Lower lobe of right lung (tissue), 2 donors: ENCODE data around the gene TSEN2. TPM values are rescaled to one million over a fixed set of nuclear protein-coding genes. Genes with fewer than 3 reads are reported as not detected.

Source experiments
- ATAC-seq, 2 donors: fragments of 200-7000 bp; cut with Tn5 transposase; one replicate each; pipeline ENCODE4 v1.9.1; 2020 to 2022; ENCODE audit warnings: mild to moderate bottlenecking in 2 of 2, moderate library complexity in 2 of 2
- DNase-seq: peaks from one replicate; pipeline ENCODE4 v3.0.0-alpha.2; 2020
- H3K27ac ChIP-seq: fragments of 200-600 bp; one replicate; pipeline ENCODE4 v1.8.0; 2022
- H3K27me3 ChIP-seq: fragments of 200-600 bp; one replicate; pipeline ENCODE4 v1.8.0; 2022; ENCODE audit warnings: low read depth
- H3K36me3 ChIP-seq: fragments of 200-600 bp; one replicate; pipeline ENCODE4 v1.8.0; 2022; ENCODE audit warnings: mild to moderate bottlenecking
- H3K4me1 ChIP-seq: fragments of 200-600 bp; one replicate; pipeline ENCODE4 v1.8.0; 2022
- H3K4me3 ChIP-seq: fragments of 200-600 bp; one replicate; pipeline ENCODE4 v1.8.0; 2022; ENCODE audit warnings: mild to moderate bottlenecking
- H3K9me3 ChIP-seq: fragments of 200-600 bp; one replicate; pipeline ENCODE4 v1.8.0; 2022
- intact Hi-C: fragments of 100-400 bp; cut with DNase I; formaldehyde crosslinking; loops from one replicate; pipeline ENCODE4 v1.11.0; 2022
- total RNA-seq: library from RNA; stranded (reverse); fragmentation: NEBNext Ultra II Directional; extraction: Animal tissue kit (Norgen Biotek cat#: 25700); gene quantifications from one replicate; pipeline ENCODE4 v1.2.1, GENCODE V29; 2021
- TF ChIP-seq, protein P1 (sequence below): fragments of 200-600 bp; IDR thresholded peaks from one replicate; pipeline ENCODE4 v1.8.0; 2022; ENCODE audit warnings: antibody characterized with exemption, mild to moderate bottlenecking
- donor health status: DM: no; HTN: yes; CAD: no; lungs with severe emphysema.

Gene TSEN2
- total RNA-seq, 1 donor from 2014 or later: 23.6 TPM

DNA sequence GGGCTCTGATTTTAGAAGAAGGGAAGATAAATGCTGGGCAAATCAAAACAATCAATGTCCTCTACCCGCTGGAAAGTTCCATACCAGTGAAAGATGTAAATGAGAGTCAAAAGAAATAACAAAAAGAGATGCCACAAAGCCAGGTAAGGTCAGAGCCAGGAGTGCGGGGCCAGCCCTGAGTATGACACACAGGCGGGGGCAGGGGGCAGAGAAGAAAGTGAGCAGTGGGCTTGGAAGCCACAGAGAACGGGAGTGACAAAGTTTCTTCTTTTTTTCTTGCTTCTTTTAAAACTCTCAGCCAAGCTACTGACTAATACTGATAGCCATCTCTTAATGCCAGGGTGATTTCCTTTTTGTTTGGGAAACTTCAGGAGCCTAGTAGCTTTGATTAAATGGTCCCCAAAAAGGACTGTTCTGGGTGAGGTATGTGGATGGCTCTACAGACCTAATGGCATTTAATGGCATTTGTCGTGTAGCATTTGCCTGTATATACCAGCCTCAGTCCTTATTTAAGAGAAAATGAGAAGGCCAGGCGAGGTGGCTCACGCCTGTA lies 23.1 kb upstream of the TSEN2 start:
- no peak overlapping the region for H3K4me3 ChIP-seq
- no peaks in the 10 kb centered on the region for H3K27me3 ChIP-seq
- no peaks in the 10 kb centered on the region for H3K9me3 ChIP-seq
- H3K4me1 ChIP-seq: peaks cover 11% of the 10 kb centered on the region
- ATAC-seq (no peak), DNase-seq (no peak)
- TF ChIP-seq, protein P1, sequence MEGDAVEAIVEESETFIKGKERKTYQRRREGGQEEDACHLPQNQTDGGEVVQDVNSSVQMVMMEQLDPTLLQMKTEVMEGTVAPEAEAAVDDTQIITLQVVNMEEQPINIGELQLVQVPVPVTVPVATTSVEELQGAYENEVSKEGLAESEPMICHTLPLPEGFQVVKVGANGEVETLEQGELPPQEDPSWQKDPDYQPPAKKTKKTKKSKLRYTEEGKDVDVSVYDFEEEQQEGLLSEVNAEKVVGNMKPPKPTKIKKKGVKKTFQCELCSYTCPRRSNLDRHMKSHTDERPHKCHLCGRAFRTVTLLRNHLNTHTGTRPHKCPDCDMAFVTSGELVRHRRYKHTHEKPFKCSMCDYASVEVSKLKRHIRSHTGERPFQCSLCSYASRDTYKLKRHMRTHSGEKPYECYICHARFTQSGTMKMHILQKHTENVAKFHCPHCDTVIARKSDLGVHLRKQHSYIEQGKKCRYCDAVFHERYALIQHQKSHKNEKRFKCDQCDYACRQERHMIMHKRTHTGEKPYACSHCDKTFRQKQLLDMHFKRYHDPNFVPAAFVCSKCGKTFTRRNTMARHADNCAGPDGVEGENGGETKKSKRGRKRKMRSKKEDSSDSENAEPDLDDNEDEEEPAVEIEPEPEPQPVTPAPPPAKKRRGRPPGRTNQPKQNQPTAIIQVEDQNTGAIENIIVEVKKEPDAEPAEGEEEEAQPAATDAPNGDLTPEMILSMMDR: no peak
- intact Hi-C loops: no loop called here
- H3K36me3 ChIP-seq: no peaks in the 10 kb centered on the region
- no peak overlapping the region for H3K27ac ChIP-seq

DNA sequence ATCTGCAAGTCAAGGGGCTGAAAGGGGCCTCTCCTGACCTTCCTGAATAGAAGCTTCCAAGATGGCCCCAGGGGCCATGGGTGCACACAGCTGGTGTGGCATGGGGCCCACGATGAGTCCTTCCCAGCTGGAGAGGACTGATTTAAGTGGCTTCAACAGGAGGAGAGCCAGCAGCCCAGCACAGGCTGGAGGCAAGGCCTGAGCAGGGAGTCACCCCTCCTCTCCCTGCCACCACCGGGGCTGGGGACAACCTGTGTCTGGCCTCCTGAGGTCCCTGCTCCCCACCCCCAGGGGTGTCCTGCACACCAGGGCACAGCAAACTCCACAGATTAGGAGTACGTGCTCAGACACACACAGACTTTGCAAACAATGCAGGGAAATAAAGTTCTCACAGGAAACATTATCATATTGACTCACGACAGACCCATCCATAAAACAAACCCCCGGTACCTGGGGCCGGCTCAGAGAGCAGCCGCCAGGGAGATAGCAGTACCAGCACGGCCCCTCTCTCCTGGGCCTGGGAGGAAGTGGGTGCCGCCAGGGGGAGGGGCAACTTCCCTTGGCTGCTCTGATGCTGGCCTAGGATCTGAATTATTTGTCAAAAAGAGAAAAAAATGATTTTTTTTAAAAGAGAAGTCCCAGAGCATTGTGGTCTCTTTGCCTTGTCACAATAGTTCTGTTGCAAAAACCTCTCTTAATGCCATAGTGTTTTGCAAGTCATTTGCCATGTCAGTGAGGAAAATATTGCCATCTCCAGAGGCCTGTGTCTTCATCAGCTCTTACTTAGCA lies 21.9 kb upstream of the TSEN2 start:
- no peaks in the 10 kb centered on the region for H3K9me3 ChIP-seq
- H3K27ac ChIP-seq: peak overlapping the region; percentile 60
- intact Hi-C loops: no loop called here
- H3K27me3 ChIP-seq: no peaks in the 10 kb centered on the region
- TF ChIP-seq, protein P1: no peak
- H3K4me3 ChIP-seq: no peak overlapping the region
- peak; percentile 67 for DNase-seq
- H3K4me1 ChIP-seq: peaks cover 11% of the 10 kb centered on the region
- H3K36me3 ChIP-seq: no peaks in the 10 kb centered on the region
- ATAC-seq: peak; percentile 39 to 45

DNA sequence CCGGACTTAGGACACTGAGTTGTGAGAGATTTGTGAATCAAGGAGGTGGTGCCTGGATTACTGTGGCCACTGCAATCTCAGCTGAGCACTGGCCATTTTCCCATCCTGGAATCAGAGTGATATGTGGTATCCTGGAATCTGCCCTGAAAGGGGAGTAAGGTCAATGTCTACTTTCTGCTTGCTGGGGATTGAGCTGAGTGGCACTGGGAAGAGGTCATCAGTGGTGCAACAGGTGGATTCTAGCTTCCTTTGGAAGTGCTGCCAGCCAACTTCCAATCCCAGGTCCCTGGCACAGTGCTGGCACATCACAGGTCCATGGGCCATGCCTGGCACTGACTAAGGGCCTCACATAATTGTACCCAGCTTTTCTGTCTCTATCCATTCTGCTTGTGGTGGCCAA lies 20.6 kb upstream of the TSEN2 start:
- intact Hi-C loops: no loop called here
- no peak overlapping the region for H3K27ac ChIP-seq
- TF ChIP-seq, protein P1: no peak
- no peak for DNase-seq
- no peaks in the 10 kb centered on the region for H3K9me3 ChIP-seq
- no peak overlapping the region for H3K4me3 ChIP-seq
- no peaks in the 10 kb centered on the region for H3K36me3 ChIP-seq
- H3K4me1 ChIP-seq: peaks cover 11% of the 10 kb centered on the region
- H3K27me3 ChIP-seq: no peaks in the 10 kb centered on the region
- ATAC-seq: no peak

DNA sequence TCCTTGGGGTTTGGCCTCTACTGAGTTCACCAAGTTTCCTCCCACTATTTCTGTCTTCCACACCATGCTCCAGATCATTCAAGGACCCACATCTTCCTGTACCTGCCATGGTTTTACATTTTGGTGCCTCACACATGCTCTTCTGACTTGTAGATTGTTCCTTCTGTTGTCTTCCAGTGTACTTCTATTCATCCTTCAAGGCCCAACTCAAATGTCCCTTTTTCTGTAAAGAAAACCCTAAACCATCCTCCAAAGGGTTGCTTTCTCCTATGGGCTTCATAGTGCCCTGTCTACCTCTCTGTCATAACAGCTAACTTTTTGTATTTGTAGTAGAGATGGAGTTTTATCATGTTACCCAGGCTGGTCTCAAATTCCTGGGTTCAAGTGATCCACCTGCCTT lies 20.1 kb upstream of the TSEN2 start:
- no peak for DNase-seq
- Histone ChIP-seq H3K27ac (no peak overlapping the region), H3K27me3 (no peaks in the 10 kb centered on the region), H3K4me1 (peaks cover 11% of the 10 kb centered on the region), H3K4me3 (no peak overlapping the region), H3K36me3 (no peaks in the 10 kb centered on the region), H3K9me3 (no peaks in the 10 kb centered on the region)
- no peak for ATAC-seq
- TF ChIP-seq, protein P1: no peak
- intact Hi-C loops: no loop called here

DNA sequence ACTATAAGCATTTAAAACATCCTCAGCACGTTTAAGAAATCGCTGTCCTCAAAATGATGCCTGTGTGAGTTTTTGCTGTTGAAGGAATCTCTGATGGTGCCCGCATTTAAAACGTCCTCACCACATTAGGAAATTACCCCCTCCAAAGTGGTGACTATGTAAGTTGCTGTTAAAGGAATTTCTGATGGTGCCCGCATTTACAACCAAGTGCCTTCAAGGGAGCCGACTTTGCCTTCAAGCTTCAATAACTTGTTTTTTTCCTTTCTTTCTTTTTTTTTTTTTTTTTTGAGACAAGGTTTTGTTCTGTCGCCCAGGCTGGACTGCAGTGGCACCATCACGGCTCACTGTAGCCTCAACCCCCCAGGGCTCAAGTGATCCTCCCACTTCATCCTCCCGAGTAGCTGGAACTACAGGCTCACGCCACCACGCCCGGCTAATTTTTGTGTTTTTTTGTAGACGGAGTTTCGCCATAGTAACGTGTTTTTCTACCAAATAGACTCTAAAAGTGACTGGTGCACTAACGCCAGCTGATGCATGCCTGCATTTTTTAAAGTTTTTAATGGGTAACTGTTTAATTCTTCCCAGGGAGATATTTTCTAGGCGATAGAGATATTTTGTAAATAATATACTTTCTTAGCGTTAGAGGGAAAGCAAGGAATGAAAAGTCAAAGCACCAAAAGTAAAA lies 19.0 kb upstream of the TSEN2 start:
- peaks cover 11% of the 10 kb centered on the region for H3K4me1 ChIP-seq
- TF ChIP-seq, protein P1: no peak
- no peaks in the 10 kb centered on the region for H3K9me3 ChIP-seq
- no peak for DNase-seq
- H3K4me3 ChIP-seq: no peak overlapping the region
- no peaks in the 10 kb centered on the region for H3K27me3 ChIP-seq
- H3K27ac ChIP-seq: no peak overlapping the region
- intact Hi-C loops: no loop called here
- H3K36me3 ChIP-seq: no peaks in the 10 kb centered on the region
- no peak for ATAC-seq
